ENCODE results near the gene REG1A.

Gene REG1A

DNA sequence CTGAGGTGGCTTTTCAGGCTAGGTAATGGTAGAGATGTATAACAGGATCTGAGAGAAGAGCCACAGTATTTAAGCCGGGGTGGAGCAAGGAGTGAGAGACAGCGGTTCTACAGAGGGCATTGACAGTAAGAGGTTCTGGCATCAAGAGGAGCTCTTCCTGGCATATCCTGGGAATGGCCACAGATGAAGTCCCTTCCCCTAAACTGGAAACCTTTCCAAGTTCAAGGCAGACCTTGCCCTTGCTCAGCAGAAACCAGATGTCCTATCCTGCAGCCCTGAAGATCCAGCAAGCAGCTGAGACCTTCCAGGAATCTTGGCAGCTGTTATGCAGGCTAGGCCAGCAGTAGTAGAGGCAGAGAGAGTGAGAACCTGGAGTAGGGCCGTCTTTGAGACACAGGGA, 18.1 kb downstream of the REG1A start:
- Histone ChIP-seq H3F3A (ENCODE audit: insufficient read depth, low read length) (no peaks in the 10 kb centered on the region), H3K9me3 (ENCODE audit: low read length) (no peaks in the 10 kb centered on the region), H3K9ac (ENCODE audit: low read length) (no peak overlapping the region), H3K27me3 (ENCODE audit: insufficient read depth, low read length) (no peaks in the 10 kb centered on the region), H3K79me2 (ENCODE audit: insufficient read depth, low read length) (no peaks in the 10 kb centered on the region), H2AFZ (ENCODE audit: low read length) (no peak overlapping the region), H3K27ac (ENCODE audit: low read depth, low read length, poor library complexity, severe bottlenecking) (no peak overlapping the region), H3K4me1 (ENCODE audit: insufficient read depth, low read length, severe bottlenecking) (no peaks in the 10 kb centered on the region), H4K20me1 (ENCODE audit: insufficient read depth, low read length) (no peaks in the 10 kb centered on the region), H3K4me2 (ENCODE audit: low read length) (no peak overlapping the region), H3K4me3 (ENCODE audit: low read depth, low read length, poor library complexity, severe bottlenecking) (no peak overlapping the region), H3K36me3 (ENCODE audit: insufficient read depth, low read length) (no peaks in the 10 kb centered on the region), H3K9me2 (ENCODE audit: low read depth, low read length) (no peaks in the 10 kb centered on the region)
- TF ChIP-seq CTCF (IDR thresholded peaks at IDR 0.05; ENCODE audit: low read length) (no peak), EZH2 (IDR thresholded peaks at IDR 0.05; ENCODE audit: borderline replicate concordance, low read length) (no peak)

- H4K20me1 ChIP-seq (ENCODE audit: insufficient read depth, low read length): no peaks in the 10 kb centered on the region
- no peaks in the 10 kb centered on the region for H3K9me3 ChIP-seq (ENCODE audit: low read length)
- no peak for TF ChIP-seq EZH2 (IDR thresholded peaks at IDR 0.05; ENCODE audit: borderline replicate concordance, low read length)
- no peak for TF ChIP-seq CTCF (IDR thresholded peaks at IDR 0.05; ENCODE audit: low read length)
- no peaks in the 10 kb centered on the region for H3F3A ChIP-seq (ENCODE audit: insufficient read depth, low read length)
- no peaks in the 10 kb centered on the region for H3K9me2 ChIP-seq (ENCODE audit: low read depth, low read length)
- no peak overlapping the region for H3K4me3 ChIP-seq (ENCODE audit: low read depth, low read length, poor library complexity, severe bottlenecking)
- H2AFZ ChIP-seq (ENCODE audit: low read length): no peak overlapping the region
- no peak overlapping the region for H3K27ac ChIP-seq (ENCODE audit: low read depth, low read length, poor library complexity, severe bottlenecking)
- H3K9ac ChIP-seq (ENCODE audit: low read length): no peak overlapping the region
- no peaks in the 10 kb centered on the region for H3K79me2 ChIP-seq (ENCODE audit: insufficient read depth, low read length)
- H3K36me3 ChIP-seq (ENCODE audit: insufficient read depth, low read length): no peaks in the 10 kb centered on the region
- H3K4me1 ChIP-seq (ENCODE audit: insufficient read depth, low read length, severe bottlenecking): no peaks in the 10 kb centered on the region
- no peak overlapping the region for H3K4me2 ChIP-seq (ENCODE audit: low read length)
- H3K27me3 ChIP-seq (ENCODE audit: insufficient read depth, low read length): no peaks in the 10 kb centered on the region
Measured at GRCh38 chr2:79139423-79139822, 19.1 kb downstream of the REG1A start.

DNA sequence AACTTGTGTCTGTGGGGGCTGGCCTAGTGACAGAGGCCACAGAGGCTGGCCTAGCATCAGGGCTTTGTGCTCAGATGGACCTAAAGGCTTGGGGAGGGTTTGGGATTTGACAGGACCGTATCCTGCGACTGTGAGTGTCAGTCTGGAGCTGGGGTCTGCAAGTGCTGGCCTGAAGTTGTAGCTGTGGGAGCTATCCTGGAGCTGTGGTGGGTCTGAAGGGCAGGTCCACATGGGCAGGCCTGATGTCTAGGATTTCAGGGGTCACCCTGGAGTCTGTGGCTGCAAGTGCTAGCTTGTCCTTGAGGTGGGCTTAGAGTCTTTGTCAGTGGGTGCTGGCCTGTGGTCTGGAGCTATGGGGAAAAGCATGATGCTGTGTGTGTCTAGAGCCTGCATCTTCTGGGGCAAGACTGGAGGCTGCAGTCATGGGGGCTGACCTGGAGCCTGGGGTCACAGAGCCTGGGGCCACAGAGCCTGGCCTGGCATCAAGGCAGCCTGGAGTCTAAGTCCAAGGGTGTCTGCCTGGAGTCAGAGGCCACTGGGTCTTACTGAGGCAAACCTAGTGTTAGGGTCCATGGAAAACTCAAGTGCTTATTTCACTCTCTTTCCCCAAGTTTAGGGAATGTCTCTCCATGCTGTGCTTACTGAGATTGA, 35.7 kb downstream of the REG1A start:
- Histone ChIP-seq H2AFZ (ENCODE audit: low read length) (no peak overlapping the region), H3K9me3 (ENCODE audit: low read length) (no peaks in the 10 kb centered on the region), H3K79me2 (ENCODE audit: insufficient read depth, low read length) (no peaks in the 10 kb centered on the region), H3K4me3 (ENCODE audit: low read depth, low read length, poor library complexity, severe bottlenecking) (no peak overlapping the region), H3K4me1 (ENCODE audit: insufficient read depth, low read length, severe bottlenecking) (no peaks in the 10 kb centered on the region), H3K9ac (ENCODE audit: low read length) (no peak overlapping the region), H3K9me2 (ENCODE audit: low read depth, low read length) (no peaks in the 10 kb centered on the region), H3K27ac (ENCODE audit: low read depth, low read length, poor library complexity, severe bottlenecking) (no peak overlapping the region), H3K4me2 (ENCODE audit: low read length) (no peak overlapping the region), H3F3A (ENCODE audit: insufficient read depth, low read length) (no peaks in the 10 kb centered on the region), H3K36me3 (ENCODE audit: insufficient read depth, low read length) (no peaks in the 10 kb centered on the region), H4K20me1 (ENCODE audit: insufficient read depth, low read length) (no peaks in the 10 kb centered on the region), H3K27me3 (ENCODE audit: insufficient read depth, low read length) (no peaks in the 10 kb centered on the region)
- TF ChIP-seq CTCF (IDR thresholded peaks at IDR 0.05; ENCODE audit: low read length) (no peak), EZH2 (IDR thresholded peaks at IDR 0.05; ENCODE audit: borderline replicate concordance, low read length) (no peak)
